CD8-positive, alpha-beta memory T cell (primary cell): ENCODE results near the gene ANGPTL3. TPM values are rescaled to one million over a fixed set of nuclear protein-coding genes. Genes with fewer than 3 reads are reported as not detected.

Experiments
- CTCF ChIA-PET: fragments of 350-600 bp; sonication (Branson Sonifier 250); formaldehyde crosslinking; loops from one replicate; lab custom pipeline; 2021; ENCODE audit warnings: antibody characterized with exemption; lab: Charles Lee
- POLR2A ChIA-PET: fragments of 350-600 bp; sonication (Branson Sonifier 250); formaldehyde crosslinking; loops from one replicate; lab custom pipeline; 2021; ENCODE audit warnings: antibody characterized with exemption; lab: Charles Lee
- DNase-seq, 5 donors: peaks; one replicate each; pipeline versions ENCODE4 v3.0.0 to v3.0.0-alpha.2; 2020 to 2022; ENCODE audit warnings: mixed read lengths in 1 of 5
- H3K27ac ChIP-seq: one replicate; pipeline ENCODE4 v1.7.0; 2013; ENCODE audit warnings: low read depth, mild to moderate bottlenecking, low read length, moderate library complexity
- H3K27me3 ChIP-seq: 2 replicates; pipeline ENCODE4 v1.7.0; 2013; ENCODE audit warnings: low read length, mild to moderate bottlenecking; ENCODE audit not compliant: insufficient read depth, poor library complexity, severe bottlenecking
- H3K36me3 ChIP-seq: 2 replicates; pipeline ENCODE4 v1.7.0; 2013; ENCODE audit warnings: mild to moderate bottlenecking, low read length, moderate library complexity; ENCODE audit not compliant: insufficient read depth
- H3K4me1 ChIP-seq: 2 replicates; pipeline ENCODE4 v1.7.0; 2013; ENCODE audit warnings: mild to moderate bottlenecking, low read length, moderate library complexity; ENCODE audit not compliant: insufficient read depth
- H3K4me3 ChIP-seq: 2 replicates; pipeline ENCODE4 v1.7.0; 2013; ENCODE audit warnings: mild to moderate bottlenecking, low read length
- H3K9me3 ChIP-seq: 2 replicates; pipeline ENCODE4 v1.7.0; 2013; ENCODE audit warnings: mild to moderate bottlenecking, low read length
- H3K27ac Mint-ChIP-seq, 8 donors: one replicate each; pipeline ENCODE4 v1.8.0; 2020 to 2021; ENCODE audit warnings: mixed read lengths in 8 of 8, mild to moderate bottlenecking in 6 of 8, inconsistent platforms in 3 of 8, moderate library complexity in 3 of 8
- H3K27me3 Mint-ChIP-seq, 2 donors: one replicate each; pipeline ENCODE4 v1.8.0; 2020 to 2021; ENCODE audit warnings: mixed read lengths in 2 of 2, mild to moderate bottlenecking in 1 of 2, moderate library complexity in 1 of 2
- H3K36me3 Mint-ChIP-seq, 3 donors: one replicate each; pipeline ENCODE4 v1.8.0; 2020 to 2021; ENCODE audit warnings: mixed read lengths in 3 of 3, inconsistent platforms in 1 of 3, mild to moderate bottlenecking in 1 of 3
- H3K4me1 Mint-ChIP-seq, 3 donors: one replicate each; pipeline ENCODE4 v1.8.0; 2020 to 2021; ENCODE audit warnings: mixed read lengths in 3 of 3, inconsistent platforms in 1 of 3, mild to moderate bottlenecking in 1 of 3
- H3K4me3 Mint-ChIP-seq, 7 donors: one replicate each; pipeline ENCODE4 v1.8.0; 2020 to 2021; ENCODE audit warnings: mixed read lengths in 7 of 7, mild to moderate bottlenecking in 6 of 7, moderate library complexity in 4 of 7, inconsistent platforms in 2 of 7
- H3K9me3 Mint-ChIP-seq, 5 donors: one replicate each; pipeline ENCODE4 v1.8.0; 2020 to 2022; ENCODE audit warnings: mixed read lengths in 5 of 5, mild to moderate bottlenecking in 3 of 5, moderate library complexity in 2 of 5, inconsistent platforms in 1 of 5
- polyA plus RNA-seq: library from polyadenylated mRNA; unstranded; fragments of 300-500 nt; fragmentation: Illumina TruSeq; gene quantifications from one replicate; pipeline ENCODE4 v1.2.3, GENCODE V29; 2021
- total RNA-seq, 2 experiments: library from RNA; stranded (reverse); gene quantifications; one replicate each; pipeline ENCODE4 v1.2.3, GENCODE V29; 2021

ANGPTL3 gene
- total and polyA plus RNA-seq, 3 experiments from 2014 or later, result not detected

DNA sequence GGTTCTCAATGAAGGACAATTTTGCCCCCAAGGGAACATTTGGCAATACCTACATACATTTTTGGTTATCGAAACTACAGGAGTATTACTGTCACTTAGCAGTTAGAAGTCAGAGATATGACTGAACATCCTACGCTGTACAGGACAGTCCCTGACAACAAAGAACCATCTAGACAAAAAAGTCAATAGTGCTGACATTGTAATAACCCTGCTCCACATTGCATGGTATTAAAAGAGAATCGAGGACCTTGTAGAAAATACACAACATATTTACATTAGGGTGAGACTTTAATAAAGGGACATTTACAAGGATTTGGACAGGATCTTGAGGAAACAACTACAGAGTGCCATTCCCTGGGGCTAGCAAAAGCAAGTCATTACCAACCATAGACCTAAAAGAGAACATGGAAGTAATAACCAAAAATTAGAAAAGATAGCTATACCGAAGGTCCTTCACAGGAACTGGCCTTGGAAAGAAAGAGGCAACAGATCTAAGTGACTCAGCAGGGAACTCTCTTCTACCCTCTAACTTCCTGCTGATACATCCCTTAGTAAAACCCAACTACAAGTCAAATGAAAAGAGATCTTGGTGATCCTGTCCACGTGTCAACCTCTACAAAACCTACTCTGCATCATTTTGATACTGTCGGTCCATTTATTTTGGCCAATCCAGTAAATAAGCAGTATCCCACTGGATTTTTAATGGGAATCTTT is 40.2 kb downstream of the ANGPTL3 start:
- no peak overlapping the region for H3K27ac ChIP-seq
- ChIA-PET POLR2A (no interaction called here), CTCF (no interaction called here)
- no peaks in the 10 kb centered on the region for H3K9me3 ChIP-seq
- H3K4me3 ChIP-seq, result no peak overlapping the region
- peaks cover 7 to 15% (median 10%) of the 10 kb centered on the region in 3 donors for H3K36me3 Mint-ChIP-seq
- no peaks in the 10 kb centered on the region for H3K27me3 ChIP-seq
- DNase-seq, result no peak
- H3K9me3 Mint-ChIP-seq, result no peaks in the 10 kb centered on the region
- H3K36me3 ChIP-seq, result no peaks in the 10 kb centered on the region
- H3K27ac Mint-ChIP-seq, result peak overlapping the region in 1 of 8 donors; percentile 26
- H3K4me1 Mint-ChIP-seq, result no peaks in the 10 kb centered on the region
- no peak overlapping the region for H3K4me3 Mint-ChIP-seq
- H3K27me3 Mint-ChIP-seq, result no peaks in the 10 kb centered on the region
- H3K4me1 ChIP-seq, result no peaks in the 10 kb centered on the region

DNA sequence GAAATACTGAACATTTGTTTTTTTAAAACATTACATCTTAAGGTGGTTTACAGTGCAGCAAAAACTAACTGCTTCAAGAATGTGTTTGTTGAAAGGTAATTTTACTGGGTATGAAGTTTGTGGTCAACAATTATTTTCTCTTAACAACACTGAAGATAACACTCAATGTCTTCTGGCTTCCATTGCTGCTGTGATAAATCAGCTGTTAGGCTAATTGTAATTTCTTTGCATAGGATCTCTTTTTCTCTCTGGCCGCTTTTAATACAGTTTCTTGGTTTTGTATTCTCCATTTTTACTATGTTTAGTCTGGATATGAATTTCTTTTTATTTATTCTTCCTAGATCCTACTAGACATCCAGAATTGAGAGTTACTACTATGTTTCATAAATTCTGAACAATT is 46.0 kb downstream of the ANGPTL3 start:
- no peak overlapping the region for H3K4me3 Mint-ChIP-seq
- Histone ChIP-seq H3K27me3 (no peaks in the 10 kb centered on the region), H3K36me3 (no peaks in the 10 kb centered on the region), H3K27ac (no peak overlapping the region), H3K4me1 (no peaks in the 10 kb centered on the region), H3K4me3 (no peak overlapping the region), H3K9me3 (no peaks in the 10 kb centered on the region)
- DNase-seq, result no peak
- H3K27ac Mint-ChIP-seq, result no peak overlapping the region
- CTCF ChIA-PET, result no interaction called here
- POLR2A ChIA-PET, result no interaction called here
- H3K36me3 Mint-ChIP-seq, result peaks cover 4 to 13% (median 12%) of the 10 kb centered on the region in 3 donors
- no peaks in the 10 kb centered on the region for H3K9me3 Mint-ChIP-seq
- H3K27me3 Mint-ChIP-seq, result no peaks in the 10 kb centered on the region
- no peaks in the 10 kb centered on the region for H3K4me1 Mint-ChIP-seq

DNA sequence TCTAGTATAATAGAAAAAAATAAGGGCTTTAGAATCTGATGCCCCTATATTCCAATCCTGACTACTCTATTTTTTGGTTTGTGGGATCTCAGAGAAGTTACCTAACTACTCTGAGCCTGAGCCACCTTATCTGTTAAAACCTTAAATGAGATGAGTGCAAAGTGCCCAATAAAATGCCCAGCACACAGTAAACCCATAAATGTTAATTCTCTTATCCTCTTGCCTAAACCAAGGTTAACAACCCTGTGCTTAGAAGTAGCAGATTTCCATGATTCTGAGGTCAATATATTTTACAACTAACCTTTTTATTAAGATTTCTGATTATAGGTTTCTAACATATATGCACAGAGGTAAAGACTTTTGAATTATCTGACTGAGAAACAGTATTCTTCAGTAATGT is 55.1 kb downstream of the ANGPTL3 start:
- H3K27ac ChIP-seq, result no peak overlapping the region
- CTCF ChIA-PET, result no interaction called here
- Mint-ChIP-seq H3K27me3 (no peaks in the 10 kb centered on the region), H3K36me3 (peaks cover 2 to 14% (median 4%) of the 10 kb centered on the region in 3 donors), H3K9me3 (peaks cover 0 to 3% (median 0%) of the 10 kb centered on the region in 5 donors), H3K27ac (no peak overlapping the region), H3K4me3 (no peak overlapping the region), H3K4me1 (no peaks in the 10 kb centered on the region)
- H3K27me3 ChIP-seq, result no peaks in the 10 kb centered on the region
- no peaks in the 10 kb centered on the region for H3K4me1 ChIP-seq
- POLR2A ChIA-PET, result no interaction called here
- no peak overlapping the region for H3K4me3 ChIP-seq
- DNase-seq, result no peak
- no peaks in the 10 kb centered on the region for H3K9me3 ChIP-seq
- H3K36me3 ChIP-seq, result no peaks in the 10 kb centered on the region

GRCh38 chr1:62654744-62655143 is 57.4 kb downstream of the ANGPTL3 start:
- no peaks in the 10 kb centered on the region for H3K9me3 ChIP-seq
- no peaks in the 10 kb centered on the region for H3K36me3 ChIP-seq
- no peak overlapping the region for H3K4me3 ChIP-seq
- CTCF ChIA-PET, result no interaction called here
- no peaks in the 10 kb centered on the region for H3K4me1 Mint-ChIP-seq
- POLR2A ChIA-PET, result no interaction called here
- H3K9me3 Mint-ChIP-seq, result peaks cover 0 to 3% (median 0%) of the 10 kb centered on the region in 5 donors
- H3K4me1 ChIP-seq, result no peaks in the 10 kb centered on the region
- no peak for DNase-seq
- no peaks in the 10 kb centered on the region for H3K27me3 ChIP-seq
- no peak overlapping the region for H3K27ac ChIP-seq
- no peaks in the 10 kb centered on the region for H3K27me3 Mint-ChIP-seq
- no peak overlapping the region for H3K4me3 Mint-ChIP-seq
- H3K36me3 Mint-ChIP-seq, result peaks cover 2 to 15% (median 2%) of the 10 kb centered on the region in 3 donors
- H3K27ac Mint-ChIP-seq, result no peak overlapping the region

Other genes starting within 250 kb of the ANGPTL3 start
- 100 to 1,000 TPM; 102 to 106 TPM for gene USP1, start 160.5 kb upstream of the ANGPTL3 start, total RNA-seq
- 28.2 TPM for gene USP1, start 160.5 kb upstream of the ANGPTL3 start, polyA plus RNA-seq
- gene DOCK7, start 90.9 kb downstream of the ANGPTL3 start, total RNA-seq, result 10 to 100 TPM; 10.5 TPM
- 2.4 TPM for gene DOCK7, start 90.9 kb downstream of the ANGPTL3 start, polyA plus RNA-seq
- gene ATG4C, start 186.6 kb downstream of the ANGPTL3 start, total RNA-seq, result 10 to 100 TPM; 17.7 to 20.0 TPM
- 13.4 TPM for gene ATG4C, start 186.6 kb downstream of the ANGPTL3 start, polyA plus RNA-seq